A549 (cell line): ENCODE measurements around the gene NIPAL1.

ENCODE experiments used
- CHD2 ChIP-seq: fragments of 150-350 bp; IDR thresholded peaks from 2 replicates; pipeline ENCODE4 v1.6.1; 2014; ENCODE audit warnings: low read length; ENCODE audit not compliant: partially characterized antibody
- EP300 ChIP-seq, 2 experiments: fragments of >200 bp; sonication (Bioruptor Twin); formaldehyde crosslinking; IDR thresholded peaks; 2 replicates in 1 of 2; 3 replicates in 1 of 2; pipeline ENCODE4 v1.6.1; 2016 to 2017
- MAFK ChIP-seq: fragments of 450-650 bp; IDR thresholded peaks from 2 replicates; pipeline ENCODE4 v1.6.1; 2014; ENCODE audit not compliant: partially characterized antibody
- POLR2A ChIP-seq: IDR thresholded peaks from 2 replicates; pipeline ENCODE4 v1.6.1; 2012; ENCODE audit warnings: mild to moderate bottlenecking, low read length
- RAD21 ChIP-seq, 2 experiments: fragments of >200 bp in 1 of 2; sonication (Bioruptor Twin) in 1 of 2; formaldehyde crosslinking in 1 of 2; IDR thresholded peaks in 1 of 2; conservative IDR thresholded peaks in 1 of 2; 2 replicates in 1 of 2; 3 replicates in 1 of 2; pipeline ENCODE4 v1.6.1; 2012 to 2018; ENCODE audit warnings: inconsistent platforms in 1 of 2
- RFX5 ChIP-seq: fragments of 450-650 bp; IDR thresholded peaks from 2 replicates; pipeline ENCODE4 v1.7.1; 2014; ENCODE audit warnings: antibody characterized with exemption, mild to moderate bottlenecking, moderate library complexity
- TP53 ChIP-seq: fragments of 250-450 bp; sonication (Bioruptor Pico); IDR thresholded peaks from 2 replicates; pipeline ENCODE4 v1.5.0; 2021; ENCODE audit warnings: mild to moderate bottlenecking, moderate library complexity
- ZFP36 ChIP-seq: fragments of 450-650 bp; IDR thresholded peaks from 2 replicates; pipeline ENCODE4 v1.6.1; 2014; ENCODE audit warnings: borderline replicate concordance; ENCODE audit not compliant: partially characterized antibody
- TF ChIP-seq, protein P1 (sequence below): fragments of >200 bp; sonication (Bioruptor Twin); formaldehyde crosslinking; IDR thresholded peaks from 3 replicates; pipeline ENCODE4 v1.5.1; 2016
- TF ChIP-seq, protein P2 (sequence below): fragments of 450-650 bp; IDR thresholded peaks from 2 replicates; pipeline ENCODE4 v1.6.1; 2014; ENCODE audit warnings: antibody characterized with exemption

DNA sequence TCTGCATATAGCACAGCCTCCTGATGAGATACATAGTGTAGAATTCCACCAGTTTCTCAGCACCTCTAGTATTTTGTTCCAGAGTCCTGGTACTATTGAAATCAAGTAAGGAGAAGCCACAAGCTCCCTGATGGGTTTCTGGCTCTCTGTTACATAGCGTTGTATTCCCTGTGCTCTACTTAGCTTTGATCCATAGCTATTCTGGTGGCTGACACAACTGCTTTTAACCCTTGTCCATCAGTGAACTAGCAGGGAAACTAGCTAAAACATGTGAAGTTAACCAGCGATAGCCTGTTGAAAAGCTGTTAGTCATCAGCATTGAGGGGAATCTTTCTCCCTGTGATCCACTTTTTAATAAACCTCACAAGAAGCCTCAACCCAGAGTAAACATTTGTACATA, 26.9 kb downstream of the NIPAL1 start:
- TF ChIP-seq MAFK: no peak
- TF ChIP-seq, protein P1, sequence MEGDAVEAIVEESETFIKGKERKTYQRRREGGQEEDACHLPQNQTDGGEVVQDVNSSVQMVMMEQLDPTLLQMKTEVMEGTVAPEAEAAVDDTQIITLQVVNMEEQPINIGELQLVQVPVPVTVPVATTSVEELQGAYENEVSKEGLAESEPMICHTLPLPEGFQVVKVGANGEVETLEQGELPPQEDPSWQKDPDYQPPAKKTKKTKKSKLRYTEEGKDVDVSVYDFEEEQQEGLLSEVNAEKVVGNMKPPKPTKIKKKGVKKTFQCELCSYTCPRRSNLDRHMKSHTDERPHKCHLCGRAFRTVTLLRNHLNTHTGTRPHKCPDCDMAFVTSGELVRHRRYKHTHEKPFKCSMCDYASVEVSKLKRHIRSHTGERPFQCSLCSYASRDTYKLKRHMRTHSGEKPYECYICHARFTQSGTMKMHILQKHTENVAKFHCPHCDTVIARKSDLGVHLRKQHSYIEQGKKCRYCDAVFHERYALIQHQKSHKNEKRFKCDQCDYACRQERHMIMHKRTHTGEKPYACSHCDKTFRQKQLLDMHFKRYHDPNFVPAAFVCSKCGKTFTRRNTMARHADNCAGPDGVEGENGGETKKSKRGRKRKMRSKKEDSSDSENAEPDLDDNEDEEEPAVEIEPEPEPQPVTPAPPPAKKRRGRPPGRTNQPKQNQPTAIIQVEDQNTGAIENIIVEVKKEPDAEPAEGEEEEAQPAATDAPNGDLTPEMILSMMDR: no peak
- TF ChIP-seq RAD21 (conservative IDR thresholded peaks at IDR 0.05 in 1 of 2, IDR thresholded peaks at IDR 0.05 in 1 of 2): no peak
- no peak for TF ChIP-seq CHD2
- TF ChIP-seq POLR2A: no peak
- TF ChIP-seq ZFP36: no peak
- TF ChIP-seq, protein P2, sequence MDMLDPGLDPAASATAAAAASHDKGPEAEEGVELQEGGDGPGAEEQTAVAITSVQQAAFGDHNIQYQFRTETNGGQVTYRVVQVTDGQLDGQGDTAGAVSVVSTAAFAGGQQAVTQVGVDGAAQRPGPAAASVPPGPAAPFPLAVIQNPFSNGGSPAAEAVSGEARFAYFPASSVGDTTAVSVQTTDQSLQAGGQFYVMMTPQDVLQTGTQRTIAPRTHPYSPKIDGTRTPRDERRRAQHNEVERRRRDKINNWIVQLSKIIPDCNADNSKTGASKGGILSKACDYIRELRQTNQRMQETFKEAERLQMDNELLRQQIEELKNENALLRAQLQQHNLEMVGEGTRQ: no peak
- no peak for TF ChIP-seq EP300 (IDR thresholded peaks at IDR 0.05)
- no peak for TF ChIP-seq TP53 (CRISPR knock-in tag)
- TF ChIP-seq RFX5: no peak
